DMS153 treated with DMSO at 0.1 percent for 48 hours (cell line): Measurements from ENCODE around the gene SMYD2.

Experiments used
- DNase-seq: peaks from one replicate; lab custom pipeline; 2025; ENCODE audit not compliant: unreplicated experiment; lab: John Stamatoyannopoulos, UW

SMYD2 gene

DNA sequence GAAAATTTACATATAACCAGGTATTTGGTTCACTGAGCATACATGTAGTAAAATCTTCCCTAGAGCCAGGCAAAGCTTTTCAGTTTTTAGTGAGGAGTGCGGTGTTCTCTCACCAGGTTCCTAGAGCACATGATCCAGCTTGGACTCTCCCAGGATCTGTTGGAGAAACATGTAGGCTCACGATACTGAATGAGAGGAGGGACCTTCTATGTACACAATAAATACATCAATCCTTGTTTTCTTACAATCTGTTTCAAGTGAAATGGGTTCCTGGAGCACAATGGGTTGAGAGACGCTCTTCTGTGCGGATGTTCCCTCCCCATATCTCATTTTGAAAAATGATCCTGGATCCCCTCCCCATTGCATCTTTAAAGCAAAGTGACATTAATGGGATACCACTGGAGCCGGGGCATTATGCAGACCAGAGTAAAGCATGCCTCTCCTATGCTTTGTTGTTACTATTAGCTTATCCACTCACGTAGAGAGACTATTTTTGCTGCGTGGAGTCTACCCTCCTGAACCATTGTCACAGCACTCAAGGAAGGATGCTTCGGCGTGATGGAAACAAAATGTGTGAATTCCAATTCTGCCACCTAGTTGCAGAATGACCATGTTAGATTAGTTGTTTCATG, 19.3 kb downstream of the SMYD2 start:
- DNase-seq, result no peak

DNA sequence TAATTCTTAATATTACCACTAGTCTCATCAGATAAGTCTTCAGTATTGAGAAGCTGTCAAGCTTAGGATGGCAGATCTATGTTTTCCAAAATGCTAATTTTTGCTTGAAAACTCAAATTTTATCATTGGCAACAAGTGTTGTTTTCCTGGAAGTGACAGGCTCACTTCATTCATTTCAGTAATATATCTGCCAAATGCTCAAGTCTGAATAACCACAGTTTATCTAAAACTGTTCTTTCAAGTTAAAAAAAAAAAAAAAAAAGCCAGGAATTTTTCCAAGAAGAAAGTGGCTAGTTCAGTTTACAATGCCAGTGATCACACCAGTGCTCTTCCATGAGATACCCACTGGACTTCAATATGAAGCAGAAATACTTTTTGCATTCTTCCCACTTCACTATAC, 20.6 kb downstream of the SMYD2 start:
- DNase-seq, result no peak

DNA sequence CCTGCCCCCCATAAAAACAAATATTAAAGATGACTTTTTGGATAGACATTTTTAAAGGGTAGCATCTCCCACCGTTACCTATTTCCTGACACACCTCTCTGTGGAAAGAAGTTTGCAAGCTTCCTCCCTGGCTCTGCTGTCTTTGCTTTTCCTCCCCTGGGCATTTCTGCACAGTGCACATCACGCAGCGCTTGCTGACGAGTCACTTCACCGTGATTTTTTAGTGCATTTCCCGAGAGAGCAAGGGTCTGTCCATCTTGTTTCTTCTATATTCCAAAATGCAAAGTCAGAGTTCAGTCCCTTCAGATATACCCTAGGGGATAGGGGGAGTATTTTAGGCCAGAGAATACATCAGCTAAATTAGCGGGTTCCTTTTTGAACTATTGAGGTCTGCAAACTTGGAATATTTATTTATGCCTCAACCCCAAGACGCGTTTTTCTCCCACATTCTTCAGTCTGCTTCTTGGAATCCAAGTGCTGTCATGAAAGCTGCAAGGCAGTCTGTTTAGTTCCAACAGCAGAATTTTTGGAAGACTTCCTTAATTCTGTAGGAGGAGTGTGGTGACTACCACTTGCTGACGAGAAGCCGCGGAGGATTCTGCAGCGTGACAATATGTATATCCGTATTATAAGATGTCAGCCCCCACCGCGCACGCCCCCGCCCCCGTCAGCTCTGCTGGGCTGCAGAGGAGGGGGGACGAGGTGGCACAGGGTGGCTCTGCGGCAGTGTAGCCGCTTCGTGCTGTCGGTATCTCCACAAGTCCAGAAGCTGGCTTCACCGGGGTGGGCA, 22.4 kb downstream of the SMYD2 start:
- DNase-seq, result no peak

DNA sequence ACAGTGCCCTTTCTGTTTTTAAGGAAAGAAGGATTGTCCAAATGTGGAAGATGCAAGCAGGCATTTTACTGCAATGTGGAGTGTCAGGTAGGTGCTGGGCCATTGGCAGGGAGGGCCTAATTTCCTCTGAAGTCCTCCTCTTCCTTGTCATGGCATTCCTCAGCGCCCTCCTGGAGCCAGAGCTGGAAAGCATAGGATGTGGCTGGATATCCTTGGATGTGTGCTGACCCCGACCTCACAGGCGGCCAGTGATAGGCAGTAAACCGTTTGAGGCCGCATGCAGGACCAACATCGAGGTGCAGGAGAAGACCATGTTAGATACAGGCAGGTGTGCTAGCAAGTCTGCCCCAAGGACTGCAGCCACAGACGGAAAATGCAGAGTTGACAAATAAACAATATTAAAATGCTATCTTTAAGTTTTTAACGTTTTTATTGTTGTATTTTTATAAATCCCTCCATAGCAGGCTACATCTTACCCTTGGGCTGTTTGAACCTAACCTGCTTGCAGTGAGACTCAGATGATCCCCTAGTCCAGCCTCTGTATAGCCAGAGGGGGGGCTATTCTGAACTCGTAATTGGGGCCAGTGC, 24.3 kb downstream of the SMYD2 start:
- DNase-seq, result no peak

DNA sequence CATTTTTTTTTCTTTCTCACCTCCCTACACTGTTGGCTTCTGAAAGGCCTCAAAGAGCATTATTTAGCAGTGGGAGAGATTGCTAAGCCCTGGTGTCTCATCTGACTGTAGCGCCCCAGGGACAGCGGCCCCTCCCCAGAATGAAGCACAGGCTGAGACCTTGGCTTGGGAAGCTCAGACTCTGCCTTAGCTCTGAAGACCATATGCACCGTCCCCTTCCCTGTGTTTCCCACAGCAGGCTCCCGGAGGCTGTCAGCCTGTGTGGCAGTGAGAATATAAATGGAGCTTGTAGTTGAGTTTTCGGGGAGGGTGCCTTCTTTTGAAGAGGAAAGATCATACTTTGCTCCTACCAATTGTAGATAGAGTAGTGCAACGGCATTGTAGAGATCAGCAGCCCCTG, 25.3 kb downstream of the SMYD2 start:
- no peak for DNase-seq

DNA sequence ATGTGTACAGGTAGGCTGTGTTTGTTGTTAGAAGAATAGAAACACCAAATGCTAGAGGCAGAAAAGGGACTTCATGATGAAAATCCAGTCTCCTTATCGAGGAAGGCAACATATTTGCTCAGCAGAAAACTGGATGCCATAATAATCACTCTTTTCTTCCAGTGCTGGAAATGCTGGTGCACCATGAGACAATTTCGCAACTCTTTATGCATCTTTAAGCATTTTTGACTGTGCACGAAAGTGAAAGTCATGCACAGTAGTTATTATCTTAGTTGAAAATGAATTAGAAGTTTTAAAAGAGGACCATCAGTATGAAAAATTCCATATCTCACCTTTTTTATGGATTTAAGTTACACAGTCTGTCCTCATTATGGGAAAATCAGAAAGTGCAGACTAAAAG, 29.1 kb downstream of the SMYD2 start:
- DNase-seq, result no peak

DNA sequence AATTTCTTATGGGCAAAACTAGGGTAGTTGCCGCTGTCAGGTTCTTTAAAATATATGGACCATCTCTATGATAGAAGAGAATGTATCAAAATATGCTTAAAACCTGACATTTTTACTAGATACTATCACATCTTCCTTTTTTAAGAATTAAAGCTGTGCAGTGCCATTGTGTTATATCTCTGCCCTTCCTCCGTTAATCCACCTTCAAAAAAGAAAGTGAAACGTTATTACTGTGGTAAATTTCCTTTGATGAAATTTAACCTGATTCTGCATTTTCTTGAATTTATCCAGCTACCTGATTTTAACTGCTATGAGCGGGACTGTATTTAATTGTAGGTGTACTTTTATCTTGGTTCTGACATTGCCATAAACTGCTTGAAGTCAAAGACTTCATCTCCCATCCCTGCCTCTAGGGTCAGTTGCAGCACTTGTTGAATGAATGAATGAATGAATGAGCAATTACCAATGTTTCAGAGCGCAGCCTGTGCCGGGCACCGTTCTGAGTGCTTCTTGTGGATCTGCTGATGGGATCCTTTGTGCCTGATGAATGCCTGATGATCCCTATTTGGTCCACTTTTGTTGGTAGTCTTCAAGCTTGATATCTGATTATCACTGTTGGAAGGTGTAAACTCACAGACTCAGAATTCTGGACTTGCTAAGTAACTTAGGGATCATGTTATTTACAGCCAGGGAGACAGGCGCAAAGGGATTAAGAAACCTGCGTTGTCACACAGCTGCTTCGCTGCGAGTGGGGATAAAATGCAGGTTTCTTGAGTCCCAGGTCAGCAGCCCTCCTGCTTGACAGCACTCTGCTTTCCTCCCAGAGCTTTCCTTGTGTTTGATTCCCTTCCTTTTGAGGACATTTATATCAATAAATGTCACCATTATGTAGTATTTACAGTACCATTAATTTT, 30.1 kb downstream of the SMYD2 start:
- DNase-seq, result no peak

DNA sequence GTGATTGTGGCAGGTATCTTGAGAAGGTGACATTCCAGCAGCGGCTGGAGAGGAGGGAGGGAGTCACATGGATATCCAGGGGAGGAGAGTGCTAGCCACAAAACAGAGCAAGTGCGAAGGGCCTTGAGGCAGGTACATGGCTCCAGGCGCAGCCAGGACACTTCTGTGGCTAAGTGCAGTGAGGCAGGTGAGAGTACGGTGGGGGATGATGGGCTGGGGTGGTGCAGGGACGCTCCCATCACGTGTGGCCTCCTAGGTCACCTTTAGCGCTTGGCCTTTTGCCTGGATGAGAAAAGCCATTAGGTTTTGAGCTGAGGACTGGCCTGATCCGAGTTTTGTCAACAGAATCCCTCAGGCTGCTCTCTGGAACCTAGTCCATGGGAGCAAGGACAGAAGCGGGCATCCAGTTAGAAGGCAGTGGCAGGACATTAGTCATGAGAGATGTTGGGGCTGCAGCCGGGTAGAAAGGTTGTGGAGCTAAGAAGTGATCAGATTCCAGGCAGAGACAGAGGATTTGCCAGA, 31.6 kb downstream of the SMYD2 start:
- DNase-seq, result no peak

DNA sequence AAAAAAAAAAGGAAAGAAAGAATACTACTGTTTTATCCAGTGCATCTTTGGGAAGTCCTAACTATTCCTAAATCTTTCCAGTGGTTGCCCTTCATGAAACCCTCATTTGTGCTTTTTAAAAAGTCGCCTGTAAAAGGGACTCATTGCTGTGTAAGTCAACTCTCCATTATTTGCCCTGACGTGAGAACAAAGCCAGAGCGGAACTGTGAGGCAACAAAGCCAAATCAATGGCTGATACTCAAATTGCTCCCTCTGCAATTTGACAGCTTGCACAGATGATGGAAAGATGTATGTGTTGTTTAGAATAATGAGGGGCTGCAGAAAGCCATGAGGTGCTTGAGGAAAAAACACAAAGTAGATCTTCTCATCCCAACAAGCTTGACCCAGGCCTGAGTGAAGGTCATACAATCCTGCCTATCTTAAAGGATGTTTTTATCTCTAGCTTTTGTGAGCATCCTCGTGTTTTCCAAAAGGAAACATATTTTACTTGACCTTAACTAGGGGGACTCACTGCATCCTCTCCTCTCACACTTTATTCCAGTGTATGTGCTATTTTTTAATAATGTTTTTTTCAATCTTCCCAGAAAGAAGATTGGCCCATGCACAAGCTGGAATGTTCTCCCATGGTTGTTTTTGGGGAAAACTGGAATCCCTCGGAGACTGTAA, 33.4 kb downstream of the SMYD2 start:
- DNase-seq, result no peak

DNA sequence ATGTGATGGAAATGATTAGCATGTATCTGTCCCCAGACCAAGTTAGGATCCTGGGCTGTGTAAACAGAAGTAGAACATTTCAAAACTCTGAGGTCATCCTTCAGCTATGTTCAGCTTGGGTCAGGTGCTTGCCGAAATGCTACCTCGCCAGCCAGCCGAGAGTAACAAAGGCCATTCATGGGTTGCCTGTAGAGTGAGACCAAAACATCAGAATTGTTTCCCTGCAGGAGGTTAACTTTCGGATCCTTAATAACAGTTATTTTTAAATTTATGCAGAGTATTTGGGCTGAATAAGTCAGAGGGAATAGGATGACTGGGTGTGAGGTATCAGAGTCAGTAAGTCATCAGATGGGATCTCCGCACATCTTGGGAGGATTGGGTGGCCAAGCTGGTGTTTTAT, 35.6 kb downstream of the SMYD2 start:
- no peak for DNase-seq

DNA sequence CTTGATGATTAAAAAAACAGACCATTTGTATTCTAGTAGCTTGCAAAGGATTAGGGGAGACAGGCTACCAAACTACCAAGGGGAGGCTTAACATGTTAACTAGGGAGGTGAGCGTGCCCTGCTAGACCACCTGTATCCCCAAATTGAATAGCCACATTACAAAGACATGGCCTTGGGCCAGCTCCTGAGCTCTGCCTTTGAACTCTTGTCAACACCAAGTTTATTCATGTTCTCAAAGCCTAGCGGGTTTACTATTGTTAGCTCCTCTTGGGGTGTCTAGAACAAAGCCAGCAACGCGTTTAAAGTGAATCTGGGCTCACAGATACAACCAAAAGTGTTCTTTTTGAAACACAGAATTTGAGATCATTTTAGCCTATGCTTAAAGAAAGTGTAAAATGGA, 36.3 kb downstream of the SMYD2 start:
- no peak for DNase-seq

DNA sequence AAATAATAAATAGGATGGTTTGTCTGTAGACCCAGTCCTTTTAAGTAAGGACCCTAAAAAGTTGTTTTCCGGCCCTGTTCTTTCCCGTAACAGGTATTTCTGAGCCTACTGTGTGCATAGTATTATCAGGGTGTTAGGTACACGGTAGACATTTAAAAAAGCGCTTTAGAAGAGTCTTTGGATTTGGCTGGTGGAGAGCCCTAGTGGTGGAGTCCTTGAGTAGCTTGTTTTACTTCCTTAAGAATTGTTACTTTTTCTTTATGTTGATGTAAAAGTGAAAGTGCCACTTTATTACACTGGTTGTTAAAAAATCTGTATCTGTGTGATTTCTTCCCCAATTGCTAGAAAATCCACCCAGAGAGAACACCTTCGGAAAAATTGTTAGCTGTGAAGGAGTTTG, 36.8 kb downstream of the SMYD2 start:
- DNase-seq, result no peak

DNA sequence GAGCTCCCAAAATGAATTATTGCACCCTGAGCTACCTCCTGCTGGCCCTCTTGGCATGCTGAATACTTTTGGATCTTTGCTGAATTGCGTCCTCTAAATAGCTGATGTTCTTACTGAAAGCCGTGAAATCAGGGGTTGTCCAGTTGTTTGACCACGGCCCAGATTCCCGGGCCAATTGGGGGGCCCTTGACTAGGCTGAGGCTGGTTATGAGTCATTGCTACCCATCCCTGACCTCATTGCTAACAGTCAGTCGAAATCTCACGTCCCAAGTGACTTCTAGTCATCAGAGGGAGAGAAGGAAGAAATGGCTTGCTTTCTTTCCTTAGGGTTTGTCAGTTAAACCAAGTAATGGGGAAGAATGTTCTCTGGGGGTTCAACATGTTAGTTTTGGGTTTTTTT, 37.4 kb downstream of the SMYD2 start:
- no peak for DNase-seq

DNA sequence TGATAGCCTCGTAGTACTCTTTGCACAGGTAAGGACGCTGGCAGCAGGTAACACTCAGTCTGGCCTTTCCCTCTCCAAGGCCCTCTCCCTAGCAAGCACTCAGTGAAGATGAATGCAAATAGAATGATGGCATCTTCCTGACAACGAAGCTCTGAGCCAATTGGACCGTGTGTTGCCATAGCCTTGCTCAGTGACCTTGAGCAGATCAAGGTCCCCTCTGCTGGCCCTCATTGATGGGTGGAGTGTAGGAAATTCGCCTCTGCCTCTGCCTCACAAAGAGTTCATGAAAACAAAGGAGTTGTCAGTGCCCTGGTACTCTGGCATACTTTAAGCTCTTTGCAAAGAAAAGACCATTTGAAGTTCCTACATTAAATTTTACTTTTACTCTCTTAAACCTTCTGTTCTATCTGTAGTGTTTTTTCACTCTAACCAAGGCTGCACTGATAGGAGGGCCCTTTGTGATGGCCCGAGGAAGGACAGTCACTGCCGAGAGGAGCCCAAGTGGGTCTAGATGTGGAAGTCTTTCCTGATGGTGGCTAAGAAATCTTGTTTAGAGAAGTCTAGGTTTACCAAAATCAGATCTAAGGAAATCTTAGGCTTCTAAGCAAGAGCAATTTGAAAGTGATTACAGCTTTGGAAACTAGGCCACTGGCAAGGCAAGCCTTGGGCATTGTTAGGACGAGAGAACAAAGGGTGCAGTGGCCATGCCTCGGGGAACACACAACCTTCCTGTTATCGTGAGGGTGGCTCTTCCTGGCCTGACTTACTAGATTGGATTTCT, 38.2 kb downstream of the SMYD2 start:
- no peak for DNase-seq

DNA sequence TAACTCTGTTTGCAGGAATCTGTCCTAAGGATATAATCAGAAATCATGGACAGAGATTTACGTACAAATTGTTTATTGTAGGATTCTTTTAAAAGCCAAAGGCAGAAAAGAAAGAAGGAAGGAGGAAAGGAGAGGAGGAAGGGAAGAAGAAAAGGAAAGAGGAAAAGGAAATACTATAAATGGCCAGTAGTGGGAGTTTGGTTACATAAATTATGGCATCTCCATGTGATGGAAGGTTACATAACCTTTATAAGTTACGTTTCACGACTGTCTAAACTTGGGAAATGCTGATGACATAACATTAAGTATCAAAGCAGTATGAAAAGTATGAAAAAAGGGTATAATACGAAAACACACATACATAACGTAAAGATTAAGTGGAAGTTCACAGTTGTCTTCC, 39.0 kb downstream of the SMYD2 start:
- DNase-seq, result no peak

DNA sequence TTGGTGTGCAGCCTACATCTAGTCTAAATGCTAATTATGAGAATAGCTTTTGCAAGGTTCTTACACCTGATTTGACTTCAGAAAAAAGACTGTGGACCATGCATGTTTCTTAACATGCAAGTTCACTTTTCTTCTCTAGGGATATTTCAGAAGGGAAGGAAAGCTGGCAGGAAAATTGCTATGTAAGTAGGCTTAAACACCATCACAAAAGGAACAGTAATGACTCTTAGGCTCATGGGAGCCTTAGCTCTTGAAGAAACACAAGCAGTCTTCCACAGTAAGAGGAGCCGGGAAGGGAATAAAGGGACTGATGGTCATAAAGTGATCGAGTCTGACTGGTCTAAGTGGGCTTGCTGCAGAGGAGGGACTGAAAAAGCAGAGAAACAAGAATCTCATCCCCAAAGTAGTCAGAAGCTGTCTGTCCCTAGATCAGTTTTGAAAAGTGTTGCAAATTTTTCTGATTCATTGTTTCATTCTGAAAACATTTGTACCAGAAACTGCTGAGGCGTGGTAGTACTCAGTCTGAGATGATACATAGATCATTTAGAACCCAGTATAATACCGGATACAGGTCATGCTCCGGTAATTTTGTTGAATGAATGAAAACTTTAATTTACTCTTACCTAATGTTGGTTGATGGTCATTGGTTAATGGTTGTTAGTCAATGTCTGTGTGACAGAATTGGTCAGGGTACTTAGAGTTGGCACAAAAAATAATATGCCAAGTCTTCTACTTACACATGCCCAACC, 40.9 kb downstream of the SMYD2 start:
- no peak for DNase-seq

DNA sequence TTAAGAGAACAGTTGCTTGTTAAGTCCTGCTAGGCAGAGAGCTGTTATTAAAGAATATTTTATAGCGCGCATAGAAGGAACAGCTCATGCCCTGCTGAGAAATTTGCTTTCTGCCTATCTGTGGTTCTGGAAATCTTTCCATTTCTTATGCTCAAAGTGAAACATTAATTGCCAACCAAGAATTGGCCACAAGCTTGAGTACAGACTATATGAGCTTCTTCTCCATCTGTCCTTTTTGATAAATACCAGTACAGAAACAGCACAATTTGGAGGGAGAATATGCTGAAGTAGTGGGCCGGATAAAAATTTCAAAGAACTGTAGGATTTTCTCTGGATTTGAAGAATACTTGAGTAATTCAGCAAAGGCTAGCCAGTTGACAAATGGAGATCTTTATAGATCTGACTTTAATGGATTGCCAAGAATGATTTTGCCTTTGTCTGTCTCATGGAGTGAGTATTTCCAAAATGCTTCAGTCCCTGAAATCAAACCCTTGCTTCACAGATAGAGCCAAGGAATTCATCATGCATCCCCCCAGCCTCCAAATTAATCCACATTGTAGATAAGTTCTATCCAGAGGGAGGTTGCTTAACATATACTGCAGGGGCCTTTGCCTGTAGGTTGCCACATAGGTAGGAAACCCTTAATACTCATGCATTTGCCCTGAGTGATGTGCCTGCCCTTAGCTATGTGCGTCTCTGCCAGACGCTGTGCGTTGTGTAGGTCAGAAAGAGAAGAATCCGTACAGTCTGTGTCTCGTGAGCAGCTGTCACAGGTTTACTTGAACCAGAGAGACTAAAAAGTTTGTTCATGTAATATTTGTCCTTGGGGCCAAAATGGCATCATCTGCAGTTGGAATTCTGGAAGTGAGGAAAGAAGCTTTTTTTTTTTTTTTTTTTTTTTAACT, 44.2 kb downstream of the SMYD2 start:
- DNase-seq, result no peak

DNA sequence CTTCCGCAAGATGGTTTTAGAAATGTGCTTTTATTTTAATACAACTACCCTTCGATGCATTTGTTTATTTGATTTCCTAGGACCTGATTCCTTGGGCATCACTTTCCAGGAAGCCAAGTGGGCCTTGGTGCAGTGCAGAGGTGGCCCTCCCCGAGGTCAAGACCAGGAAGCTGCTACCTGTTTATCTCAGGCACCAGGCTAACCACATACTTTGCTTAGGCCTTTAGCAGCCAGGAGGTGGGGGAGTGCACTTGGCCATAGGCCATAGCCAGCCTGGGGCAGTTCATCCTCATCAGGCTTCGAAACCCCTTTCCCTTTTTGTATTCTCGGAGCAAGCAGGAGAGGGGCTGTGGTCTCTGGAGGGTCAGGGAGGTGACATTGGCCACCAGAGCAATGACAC, 45.4 kb downstream of the SMYD2 start:
- DNase-seq, result no peak
